MG63 (cell line): ENCODE results near the gene C2CD5. TPM values are rescaled to one million over a fixed set of nuclear protein-coding genes. Genes with fewer than 3 reads are reported as not detected.
"Not testable (repeated sequence)": the region's sequence is repeated elsewhere in the genome, so short reads cannot be mapped to it uniquely, and the experiment has no call there.

Experiments used
- DNase-seq: peaks from one replicate; pipeline ENCODE4 v3.0.0-alpha.2; 2020
- H3K27me3 ChIP-seq: fragments of 250-450 bp; sonication (Bioruptor Pico); 2 replicates; pipeline ENCODE4 v1.5.1; 2020; ENCODE audit warnings: mild to moderate bottlenecking, moderate library complexity
- H3K36me3 ChIP-seq: fragments of 250-450 bp; sonication (Bioruptor Pico); 2 replicates; pipeline ENCODE4 v1.5.1; 2020; ENCODE audit warnings: mild to moderate bottlenecking, moderate library complexity
- H3K4me3 ChIP-seq: fragments of 250-450 bp; sonication (Bioruptor Pico); 2 replicates; pipeline ENCODE4 v1.5.1; 2020; ENCODE audit warnings: mild to moderate bottlenecking, moderate library complexity
- H3K9me3 ChIP-seq: fragments of 250-450 bp; sonication (Bioruptor Pico); 2 replicates; pipeline ENCODE4 v1.5.1; 2020; ENCODE audit warnings: mild to moderate bottlenecking, moderate library complexity
- total RNA-seq: library from RNA; depleted of rRNA; stranded (reverse); fragments of >200 nt; shearing (Covaris generic); gene quantifications from 2 replicates; pipeline ENCODE4 v1.2.3, GENCODE V29; 2014; ENCODE audit warnings: low replicate concordance; rRNA removed

The C2CD5 gene, protein sequence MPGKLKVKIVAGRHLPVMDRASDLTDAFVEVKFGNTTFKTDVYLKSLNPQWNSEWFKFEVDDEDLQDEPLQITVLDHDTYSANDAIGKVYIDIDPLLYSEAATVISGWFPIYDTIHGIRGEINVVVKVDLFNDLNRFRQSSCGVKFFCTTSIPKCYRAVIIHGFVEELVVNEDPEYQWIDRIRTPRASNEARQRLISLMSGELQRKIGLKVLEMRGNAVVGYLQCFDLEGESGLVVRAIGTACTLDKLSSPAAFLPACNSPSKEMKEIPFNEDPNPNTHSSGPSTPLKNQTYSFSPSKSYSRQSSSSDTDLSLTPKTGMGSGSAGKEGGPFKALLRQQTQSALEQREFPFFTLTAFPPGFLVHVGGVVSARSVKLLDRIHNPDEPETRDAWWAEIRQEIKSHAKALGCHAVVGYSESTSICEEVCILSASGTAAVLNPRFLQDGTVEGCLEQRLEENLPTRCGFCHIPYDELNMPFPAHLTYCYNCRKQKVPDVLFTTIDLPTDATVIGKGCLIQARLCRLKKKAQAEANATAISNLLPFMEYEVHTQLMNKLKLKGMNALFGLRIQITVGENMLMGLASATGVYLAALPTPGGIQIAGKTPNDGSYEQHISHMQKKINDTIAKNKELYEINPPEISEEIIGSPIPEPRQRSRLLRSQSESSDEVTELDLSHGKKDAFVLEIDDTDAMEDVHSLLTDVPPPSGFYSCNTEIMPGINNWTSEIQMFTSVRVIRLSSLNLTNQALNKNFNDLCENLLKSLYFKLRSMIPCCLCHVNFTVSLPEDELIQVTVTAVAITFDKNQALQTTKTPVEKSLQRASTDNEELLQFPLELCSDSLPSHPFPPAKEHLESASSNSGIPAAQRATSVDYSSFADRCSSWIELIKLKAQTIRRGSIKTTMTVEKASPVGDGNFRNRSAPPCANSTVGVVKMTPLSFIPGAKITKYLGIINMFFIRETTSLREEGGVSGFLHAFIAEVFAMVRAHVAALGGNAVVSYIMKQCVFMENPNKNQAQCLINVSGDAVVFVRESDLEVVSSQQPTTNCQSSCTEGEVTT
- 13.1 and 61.5 TPM in 2 replicates for total RNA-seq

DNA sequence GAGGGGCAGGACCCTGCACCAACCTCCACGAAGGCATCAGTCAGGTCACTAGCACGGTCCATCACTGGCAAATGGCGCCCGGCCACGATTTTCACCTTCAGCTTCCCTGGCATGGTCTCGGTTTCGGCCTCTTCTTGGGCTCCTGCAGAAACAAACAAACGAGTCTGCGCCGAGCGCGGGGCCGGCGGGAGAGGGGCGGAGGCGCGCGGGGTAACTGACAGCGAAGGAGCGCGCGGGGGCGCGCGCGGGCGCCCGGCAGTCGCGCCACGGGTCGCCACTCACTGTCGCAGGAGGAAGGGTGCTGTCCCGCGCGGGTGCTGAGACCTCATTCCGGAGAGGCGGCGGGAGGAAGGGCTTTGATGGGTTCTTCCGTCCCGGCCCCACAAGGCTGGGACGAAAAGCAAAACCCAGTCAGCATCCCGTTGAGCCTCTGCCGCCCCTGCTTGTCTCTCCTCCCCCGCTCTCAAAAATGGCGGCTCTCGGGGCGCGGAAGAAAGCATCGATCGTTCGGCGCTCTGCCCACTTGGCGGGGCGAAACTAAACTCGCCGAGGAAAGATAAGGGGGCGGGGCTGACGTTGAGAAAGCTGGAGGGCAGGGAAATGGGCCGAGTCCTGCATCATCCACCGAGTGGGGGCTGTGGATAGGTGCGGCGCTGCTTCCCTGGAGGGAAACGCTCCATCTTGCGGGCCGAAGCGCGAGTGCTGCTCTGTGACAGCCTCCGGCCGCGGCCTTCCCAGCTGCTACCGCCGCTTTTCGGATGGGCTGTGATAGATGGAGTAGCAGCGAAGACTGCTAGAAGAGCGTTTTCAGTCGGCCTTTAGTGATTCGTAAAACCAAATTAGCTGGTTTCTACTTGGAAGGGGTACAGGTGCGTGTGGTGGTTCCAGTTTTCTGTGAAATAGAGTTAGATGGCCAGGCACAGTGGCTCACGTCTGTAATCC is at the start of gene C2CD5:
Gene C2CD5 (minus strand): TSS at position 505 of the 942 bp plus-strand sequence. CDS start 392 bp downstream, at position 113.
- Histone ChIP-seq H3K4me3 (peak within 1 kb of the TSS; percentile 89), H3K36me3 (no peaks in the 10 kb centered on the region), H3K27me3 (no peaks in the 10 kb centered on the region), H3K9me3 (no peaks in the 10 kb centered on the region)
- peak; percentile 98 for DNase-seq

DNA sequence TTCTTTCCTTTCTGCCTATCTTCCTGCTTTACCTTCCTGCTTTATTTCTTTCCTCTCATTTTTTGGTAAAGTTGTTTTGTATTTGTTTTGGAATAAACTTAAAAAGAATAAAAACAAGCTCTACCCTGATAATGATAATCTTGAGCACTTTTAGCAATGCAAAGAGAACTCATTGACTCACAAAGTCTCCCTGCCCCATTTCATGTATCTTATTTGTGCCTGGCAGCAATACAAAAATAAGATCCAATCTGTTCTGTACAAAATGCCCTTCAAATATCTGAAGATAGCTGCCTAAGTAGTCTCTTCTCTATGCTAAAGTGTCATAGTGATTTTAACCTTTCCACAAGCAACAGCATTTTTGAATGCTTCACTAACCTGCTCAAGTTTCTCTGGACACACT is 49.5 kb upstream of the C2CD5 start:
- Histone ChIP-seq H3K9me3 (no peaks in the 10 kb centered on the region), H3K27me3 (no peaks in the 10 kb centered on the region), H3K36me3 (no peaks in the 10 kb centered on the region), H3K4me3 (no peak overlapping the region)
- DNase-seq = no peak

GRCh38 chr12:22588817-22589216 is 44.5 kb upstream of the C2CD5 start:
- H3K36me3 ChIP-seq = no peaks in the 10 kb centered on the region
- no peaks in the 10 kb centered on the region for H3K9me3 ChIP-seq
- no peak for DNase-seq
- H3K27me3 ChIP-seq = no peaks in the 10 kb centered on the region
- H3K4me3 ChIP-seq = no peak overlapping the region

DNA sequence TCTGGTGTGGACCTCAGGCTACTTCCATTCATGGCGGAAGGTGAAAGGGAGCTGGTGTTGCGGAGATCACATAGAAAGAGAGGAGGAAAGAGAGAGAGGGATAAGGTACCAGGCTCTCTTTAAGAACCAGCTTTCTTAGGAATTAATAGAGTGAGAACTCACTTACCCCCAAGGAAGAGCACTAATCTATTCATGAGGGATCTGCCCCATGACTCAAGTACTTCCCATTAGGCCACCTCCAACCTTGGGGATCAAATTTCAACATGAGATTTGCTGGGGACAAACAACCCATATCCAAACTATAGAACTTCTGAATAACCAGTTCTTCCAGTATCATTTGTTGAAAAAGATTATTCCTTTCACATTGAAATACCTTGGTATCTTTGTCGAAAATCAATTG is 34.0 kb upstream of the C2CD5 start:
- H3K4me3 ChIP-seq = no peak overlapping the region

GRCh38 chr12:22577667-22578066 is 33.3 kb upstream of the C2CD5 start:
- H3K4me3 ChIP-seq = no peak overlapping the region
- no peaks in the 10 kb centered on the region for H3K36me3 ChIP-seq
- no peaks in the 10 kb centered on the region for H3K27me3 ChIP-seq
- no peak for DNase-seq
- H3K9me3 ChIP-seq = no peaks in the 10 kb centered on the region

More for the DNA sequence above, 34.0 kb upstream of the C2CD5 start:
- H3K9me3 ChIP-seq = no peaks in the 10 kb centered on the region
- no peaks in the 10 kb centered on the region for H3K36me3 ChIP-seq
- no peak for DNase-seq
- H3K27me3 ChIP-seq = no peaks in the 10 kb centered on the region

DNA sequence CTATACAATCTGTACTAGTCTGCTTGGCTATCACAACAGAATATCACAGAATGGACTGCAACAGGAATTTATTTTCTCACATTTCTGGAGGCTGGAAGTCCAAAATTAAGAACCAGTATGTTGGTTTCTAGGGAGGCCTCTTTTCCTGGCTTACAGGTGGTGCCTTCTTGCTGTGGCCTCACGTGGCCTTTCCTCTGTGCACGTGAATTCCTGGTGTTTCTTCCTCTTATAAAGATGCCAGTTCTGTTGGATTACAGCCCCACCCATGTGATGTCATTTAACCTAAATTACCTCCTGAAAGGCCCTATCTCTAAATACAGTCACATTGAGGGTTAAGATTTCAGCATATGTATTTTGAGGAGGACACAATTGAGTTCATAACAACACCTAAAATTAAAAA is 32.1 kb upstream of the C2CD5 start:
- H3K27me3 ChIP-seq = no peaks in the 10 kb centered on the region
- no peak for DNase-seq
- no peaks in the 10 kb centered on the region for H3K9me3 ChIP-seq
- H3K4me3 ChIP-seq = no peak overlapping the region
- H3K36me3 ChIP-seq = no peaks in the 10 kb centered on the region

GRCh38 chr12:22576065-22576464 is 31.7 kb upstream of the C2CD5 start:
- DNase-seq = no peak
- Histone ChIP-seq H3K27me3 (no peaks in the 10 kb centered on the region), H3K36me3 (no peaks in the 10 kb centered on the region), H3K9me3 (no peaks in the 10 kb centered on the region), H3K4me3 (no peak overlapping the region)

DNA sequence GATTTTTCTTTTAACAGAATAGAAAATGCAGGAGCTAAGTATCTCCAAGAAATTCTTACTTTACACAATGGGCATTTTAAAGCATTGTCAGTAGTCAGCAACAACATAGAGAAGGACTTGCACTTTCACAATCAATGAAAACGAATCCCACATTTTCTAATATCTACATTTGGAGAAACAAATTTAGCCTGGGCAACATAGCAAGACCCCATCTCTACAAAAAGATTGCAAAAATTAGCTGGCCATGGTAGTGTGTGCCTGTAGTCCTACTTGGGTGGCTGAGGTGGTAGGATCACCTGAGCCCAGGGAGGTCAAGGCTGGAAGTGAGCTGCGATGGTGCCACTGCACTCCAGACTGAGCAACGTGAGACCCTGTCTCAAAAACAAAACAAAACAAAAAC is 30.6 kb upstream of the C2CD5 start:
- no peaks in the 10 kb centered on the region for H3K9me3 ChIP-seq
- H3K36me3 ChIP-seq = no peaks in the 10 kb centered on the region
- no peak for DNase-seq
- no peak overlapping the region for H3K4me3 ChIP-seq
- no peaks in the 10 kb centered on the region for H3K27me3 ChIP-seq

DNA sequence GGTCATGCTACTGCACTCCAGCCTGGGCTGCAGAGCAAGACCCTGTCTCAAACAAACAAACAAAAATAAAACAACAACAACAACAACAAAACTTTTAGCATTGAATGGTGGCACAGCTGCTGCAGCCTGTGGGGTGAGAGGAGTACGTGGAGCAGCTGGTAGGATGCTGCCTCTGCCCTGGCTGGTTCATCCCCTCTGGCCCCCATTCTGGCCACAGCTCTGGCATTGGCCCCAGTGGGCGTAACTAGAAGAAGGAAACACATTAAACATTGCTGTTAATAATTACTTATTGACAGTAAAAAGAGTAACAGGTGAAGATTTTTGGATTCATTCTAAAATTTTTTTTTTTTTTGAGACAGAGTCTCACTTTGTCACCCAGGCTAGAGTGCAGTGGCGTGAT is 28.8 kb upstream of the C2CD5 start:
- no peak for DNase-seq
- no peaks in the 10 kb centered on the region for H3K36me3 ChIP-seq
- no peaks in the 10 kb centered on the region for H3K9me3 ChIP-seq
- no peaks in the 10 kb centered on the region for H3K27me3 ChIP-seq
- H3K4me3 ChIP-seq = no peak overlapping the region

DNA sequence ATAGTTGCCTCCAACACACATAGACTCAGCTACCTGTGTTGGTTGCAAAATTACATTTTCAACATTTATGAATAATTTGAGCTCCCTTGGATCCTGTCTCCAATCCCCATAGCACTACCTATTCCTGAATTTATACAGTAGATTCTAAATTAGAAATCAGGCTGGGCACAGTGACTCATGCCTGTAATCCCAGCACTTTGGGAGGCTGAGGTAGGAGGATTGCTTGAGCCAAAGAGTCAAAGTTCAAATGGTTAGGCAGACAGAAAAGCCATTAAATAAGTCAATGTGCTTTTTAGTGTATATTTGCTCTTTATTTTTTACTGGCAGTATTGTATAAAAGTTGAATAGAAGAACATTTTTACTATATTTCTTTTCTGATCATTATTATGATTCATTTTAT is 24.9 kb upstream of the C2CD5 start:
- Histone ChIP-seq H3K36me3 (no peaks in the 10 kb centered on the region), H3K4me3 (no peak overlapping the region), H3K9me3 (no peaks in the 10 kb centered on the region), H3K27me3 (no peaks in the 10 kb centered on the region)
- DNase-seq = peak; percentile 9

DNA sequence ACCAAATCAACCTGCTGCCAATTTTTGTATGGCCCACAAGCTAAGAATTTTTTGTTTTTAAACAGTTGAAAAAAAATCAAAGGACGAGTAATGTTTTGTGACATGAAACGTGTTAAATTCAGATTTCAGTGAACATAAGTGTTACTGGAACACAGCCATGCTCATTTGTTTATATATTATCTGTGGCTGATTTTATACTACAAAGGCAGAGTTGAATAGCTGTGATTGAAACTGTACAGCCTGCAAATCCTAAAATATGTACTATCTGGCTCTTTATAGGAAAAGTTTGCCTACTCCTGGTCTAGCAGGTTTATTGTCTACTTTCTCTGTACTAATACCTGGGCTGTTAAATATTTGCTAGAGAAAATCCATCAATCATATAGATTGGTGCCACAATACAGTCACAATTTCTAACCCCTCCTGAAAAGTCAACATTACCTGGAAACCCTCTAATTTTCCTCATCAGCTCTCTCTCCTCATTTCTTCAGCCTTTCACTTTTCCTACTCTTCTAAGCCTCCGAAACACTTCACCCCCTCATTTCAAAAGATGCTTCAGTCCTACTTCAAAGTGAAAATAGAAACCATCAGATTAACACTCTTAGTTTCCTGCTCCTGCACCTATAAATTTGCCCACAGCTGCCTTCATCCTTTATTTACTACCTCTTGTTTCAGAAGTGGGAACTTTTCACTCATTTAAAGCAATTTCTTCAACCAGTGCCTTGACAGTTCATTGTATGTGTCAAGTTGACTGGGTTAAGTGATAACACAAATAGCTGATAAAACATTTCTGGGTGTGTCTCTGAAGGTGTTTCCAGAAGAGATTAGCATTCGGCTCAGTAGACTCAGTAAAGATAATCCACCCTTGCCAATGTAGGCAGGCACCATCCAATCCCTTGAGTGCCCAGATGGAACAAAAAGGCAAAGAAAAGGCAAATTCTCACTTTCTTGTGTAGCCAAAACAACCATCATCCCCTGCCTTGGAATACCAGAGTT is 18.0 kb upstream of the C2CD5 start:
- Histone ChIP-seq H3K9me3 (no peaks in the 10 kb centered on the region), H3K4me3 (no peak overlapping the region), H3K27me3 (no peaks in the 10 kb centered on the region), H3K36me3 (no peaks in the 10 kb centered on the region)
- no peak for DNase-seq

DNA sequence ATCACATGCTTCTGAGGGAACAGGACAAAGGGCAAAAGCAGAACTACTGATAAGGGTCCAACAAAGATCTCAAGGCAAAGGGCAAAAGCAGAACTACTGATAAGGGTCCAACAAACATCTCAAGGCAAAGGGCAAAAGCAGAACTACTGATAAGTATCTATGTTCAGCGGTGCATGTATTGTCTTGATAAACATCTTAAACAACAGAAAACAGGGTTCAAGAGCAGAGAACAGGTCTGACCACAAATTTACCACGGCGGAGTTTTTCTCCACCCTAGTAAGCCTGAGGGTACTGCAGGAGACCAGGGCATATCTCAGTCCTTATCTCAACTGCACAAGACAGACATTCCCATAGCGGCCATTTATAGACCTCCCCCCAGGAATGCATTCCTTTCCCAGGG is 10.4 kb upstream of the C2CD5 start:
- H3K27me3 ChIP-seq, H3K9me3 ChIP-seq, H3K36me3 ChIP-seq, DNase-seq, H3K4me3 ChIP-seq: not testable (repeated sequence)

- Histone ChIP-seq H3K9me3 (peaks cover 2% of the 10 kb centered on the region), H3K4me3 (no peak overlapping the region), H3K36me3 (no peaks in the 10 kb centered on the region), H3K27me3 (no peaks in the 10 kb centered on the region)
- DNase-seq = no peak
These were observed 7.3 kb upstream of the C2CD5 start for GRCh38 chr12:22551624-22552023.

DNA sequence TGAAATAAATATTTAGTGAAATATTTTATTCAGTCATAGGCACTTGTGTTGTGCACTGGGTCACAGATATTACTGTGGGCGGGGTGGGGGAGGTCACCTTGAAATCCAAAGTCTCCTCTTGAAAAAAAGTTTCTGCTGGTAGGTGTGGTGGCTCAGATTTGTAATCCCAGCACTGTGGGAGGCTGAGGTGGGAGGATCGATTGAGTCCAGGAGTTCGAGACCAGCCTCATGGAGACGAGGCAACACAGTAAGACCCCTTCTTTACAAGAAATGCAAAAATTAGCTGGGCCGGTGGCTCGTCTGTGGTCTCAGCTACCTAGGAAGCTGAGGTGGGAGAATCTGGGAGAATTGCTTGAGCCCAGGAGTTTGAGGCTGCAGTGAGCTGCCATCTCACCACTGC is 913 bp upstream of the C2CD5 start:
- Histone ChIP-seq H3K9me3 (no peaks in the 10 kb centered on the region), H3K27me3 (no peaks in the 10 kb centered on the region), H3K4me3 (peak overlapping the region; percentile 89), H3K36me3 (no peaks in the 10 kb centered on the region)
- DNase-seq = no peak
